GM12875 (cell line): ENCODE measurements around the gene NR0B2.
"Not testable (repeated sequence)": the region's sequence is repeated elsewhere in the genome, so short reads cannot be mapped to it uniquely, and the experiment has no call there.

ENCODE experiments used
- H3K4me3 ChIP-seq: one replicate; pipeline ENCODE4 v1.5.1; 2011; ENCODE audit warnings: low read depth, low read length, control low read depth
- CTCF ChIP-seq: IDR thresholded peaks from 2 replicates; pipeline ENCODE4 v1.5.1; 2011; ENCODE audit warnings: low read depth, mild to moderate bottlenecking, control low read depth, inconsistent platforms, low read length, moderate library complexity, borderline replicate concordance; ENCODE audit not compliant: insufficient read depth

The NR0B2 gene

DNA sequence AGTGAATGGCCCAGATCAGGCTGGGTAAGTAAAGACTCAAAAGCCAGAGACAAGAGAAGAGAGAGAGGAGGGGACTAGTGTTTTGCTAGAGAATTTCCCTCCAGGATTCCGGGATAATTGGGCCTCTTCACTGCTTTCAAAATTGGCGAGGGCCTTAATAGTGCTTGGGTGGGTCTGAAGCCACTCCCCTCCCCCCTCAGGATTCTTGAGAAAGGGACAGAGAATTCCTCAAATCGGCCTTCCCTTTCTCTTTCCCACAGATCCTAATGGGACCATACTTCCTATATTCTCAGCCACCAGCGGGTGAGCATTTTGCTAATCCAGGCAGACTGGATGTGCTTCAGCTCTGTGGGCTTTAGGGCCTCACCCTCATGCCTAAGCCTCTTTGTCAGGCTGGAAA is 38.9 kb downstream of the NR0B2 start:
- no peak for TF ChIP-seq CTCF
- no peak overlapping the region for H3K4me3 ChIP-seq

GRCh38 chr1:26873097-26873496 is 40.7 kb downstream of the NR0B2 start:
- not testable (repeated sequence) for H3K4me3 ChIP-seq

- peak overlapping the region; percentile 80 for H3K4me3 ChIP-seq
- 0 out of 2 replicates have a peak, but pooled peaks have one; percentile 4 for TF ChIP-seq CTCF
Observed at GRCh38 chr1:26864610-26865480, 48.9 kb downstream of the NR0B2 start.

GRCh38 chr1:26863685-26864077 is 50.1 kb downstream of the NR0B2 start:
- TF ChIP-seq CTCF, result no peak
- H3K4me3 ChIP-seq, result peak overlapping the region; percentile 80

GRCh38 chr1:26862781-26863684 is 50.7 kb downstream of the NR0B2 start, which contains the start of gene SFN:
Gene SFN (plus strand): TSS chr1:26863149. CDS start chr1:26863213, 64 bp downstream.
- peak; percentile 77 for TF ChIP-seq CTCF
- H3K4me3 ChIP-seq, result peak within 1 kb of the TSS; percentile 80

GRCh38 chr1:26861889-26862378 is 51.8 kb downstream of the NR0B2 start:
- H3K4me3 ChIP-seq, result no peak overlapping the region
- TF ChIP-seq CTCF, result no peak
